Type B pancreatic cell (in vitro differentiated cells): ENCODE measurements around the gene STXBP6. TPM values are rescaled to one million over a fixed set of nuclear protein-coding genes. Genes with fewer than 3 reads are reported as not detected.

Source experiments
- DNase-seq: peaks from one replicate; pipeline ENCODE4 v3.0.0; 2021; ENCODE audit warnings: mixed read lengths; ENCODE audit not compliant: unreplicated experiment; ENCODE audit errors: extremely low spot score
- H3K27ac Mint-ChIP-seq: 2 replicates; pipeline ENCODE4 v1.8.0; 2021; ENCODE audit warnings: mild to moderate bottlenecking, mixed read lengths
- H3K27me3 Mint-ChIP-seq: 2 replicates; pipeline ENCODE4 v1.8.0; 2021; ENCODE audit warnings: mixed read lengths
- H3K36me3 Mint-ChIP-seq: 2 replicates; pipeline ENCODE4 v1.8.0; 2021; ENCODE audit warnings: mixed read lengths
- H3K4me1 Mint-ChIP-seq: one replicate; pipeline ENCODE4 v1.8.0; 2021; ENCODE audit warnings: mixed read lengths; ENCODE audit not compliant: unreplicated experiment
- H3K4me3 Mint-ChIP-seq: 2 replicates; pipeline ENCODE4 v1.8.0; 2021; ENCODE audit warnings: mild to moderate bottlenecking, mixed read lengths
- H3K9me3 Mint-ChIP-seq: 2 replicates; pipeline ENCODE4 v1.8.0; 2021; ENCODE audit warnings: mixed read lengths
- CTCF ChIP-seq: fragments of 200-600 bp; sonication (generic); conservative IDR thresholded peaks from 2 replicates; pipeline ENCODE4 v1.5.0; 2021; ENCODE audit warnings: antibody characterized with exemption, mild to moderate bottlenecking
- total RNA-seq: library from RNA; stranded (reverse); gene quantifications from 2 replicates; pipeline ENCODE4 v1.2.1, GENCODE V29; 2021; ENCODE audit warnings: low replicate concordance

The STXBP6 gene
- total RNA-seq, 1 donor from 2014 or later: 17.0 TPM

GRCh38 chr14:24801024-24801423 lies 248.9 kb downstream of the STXBP6 start:
- Mint-ChIP-seq H3K9me3 (peaks cover 4% of the 10 kb centered on the region), H3K36me3 (no peaks in the 10 kb centered on the region), H3K27me3 (no peaks in the 10 kb centered on the region), H3K4me3 (no peak overlapping the region), H3K27ac (no peak overlapping the region), H3K4me1 (peaks cover 1% of the 10 kb centered on the region)
- no peak for DNase-seq
- TF ChIP-seq CTCF: no peak

GRCh38 chr14:24798911-24799462 lies 251.0 kb downstream of the STXBP6 start:
- Mint-ChIP-seq H3K27me3 (no peaks in the 10 kb centered on the region), H3K4me1 (peaks cover 4% of the 10 kb centered on the region), H3K27ac (no peak overlapping the region), H3K9me3 (peaks cover 4% of the 10 kb centered on the region), H3K4me3 (no peak overlapping the region), H3K36me3 (no peaks in the 10 kb centered on the region)
- TF ChIP-seq CTCF: no peak
- DNase-seq: no peak

- H3K36me3 Mint-ChIP-seq: no peaks in the 10 kb centered on the region
- DNase-seq: no peak
- TF ChIP-seq CTCF: no peak
- H3K27me3 Mint-ChIP-seq: no peaks in the 10 kb centered on the region
- H3K27ac Mint-ChIP-seq: no peak overlapping the region
- H3K9me3 Mint-ChIP-seq: peaks cover 4% of the 10 kb centered on the region
- H3K4me3 Mint-ChIP-seq: no peak overlapping the region
- peaks cover 9% of the 10 kb centered on the region for H3K4me1 Mint-ChIP-seq
Observed at GRCh38 chr14:24795406-24795805, 254.5 kb downstream of the STXBP6 start.

- no peak for DNase-seq
- no peak for TF ChIP-seq CTCF
- H3K4me1 Mint-ChIP-seq: peaks cover 9% of the 10 kb centered on the region
- no peak overlapping the region for H3K27ac Mint-ChIP-seq
- H3K4me3 Mint-ChIP-seq: no peak overlapping the region
- H3K9me3 Mint-ChIP-seq: peaks cover 4% of the 10 kb centered on the region
- no peaks in the 10 kb centered on the region for H3K27me3 Mint-ChIP-seq
- H3K36me3 Mint-ChIP-seq: no peaks in the 10 kb centered on the region
Observed at GRCh38 chr14:24794644-24795305, 255.2 kb downstream of the STXBP6 start.

- no peak for DNase-seq
- no peaks in the 10 kb centered on the region for H3K36me3 Mint-ChIP-seq
- no peak overlapping the region for H3K4me3 Mint-ChIP-seq
- H3K27ac Mint-ChIP-seq: no peak overlapping the region
- H3K9me3 Mint-ChIP-seq: no peaks in the 10 kb centered on the region
- no peak for TF ChIP-seq CTCF
- peaks cover 9% of the 10 kb centered on the region for H3K4me1 Mint-ChIP-seq
- H3K27me3 Mint-ChIP-seq: no peaks in the 10 kb centered on the region
Observed at GRCh38 chr14:24790196-24790595, 259.8 kb downstream of the STXBP6 start.
